GM21528 (cell line): Measurements from ENCODE around the gene PPP6R2.

Source experiments
- ATAC-seq: cut with Tn5 transposase; IDR thresholded peaks from one replicate; pipeline ENCODE4 v1.9.1; 2021; ENCODE audit warnings: mild to moderate bottlenecking, moderate library complexity; ENCODE audit not compliant: unreplicated experiment, low FRiP score

Gene PPP6R2

DNA sequence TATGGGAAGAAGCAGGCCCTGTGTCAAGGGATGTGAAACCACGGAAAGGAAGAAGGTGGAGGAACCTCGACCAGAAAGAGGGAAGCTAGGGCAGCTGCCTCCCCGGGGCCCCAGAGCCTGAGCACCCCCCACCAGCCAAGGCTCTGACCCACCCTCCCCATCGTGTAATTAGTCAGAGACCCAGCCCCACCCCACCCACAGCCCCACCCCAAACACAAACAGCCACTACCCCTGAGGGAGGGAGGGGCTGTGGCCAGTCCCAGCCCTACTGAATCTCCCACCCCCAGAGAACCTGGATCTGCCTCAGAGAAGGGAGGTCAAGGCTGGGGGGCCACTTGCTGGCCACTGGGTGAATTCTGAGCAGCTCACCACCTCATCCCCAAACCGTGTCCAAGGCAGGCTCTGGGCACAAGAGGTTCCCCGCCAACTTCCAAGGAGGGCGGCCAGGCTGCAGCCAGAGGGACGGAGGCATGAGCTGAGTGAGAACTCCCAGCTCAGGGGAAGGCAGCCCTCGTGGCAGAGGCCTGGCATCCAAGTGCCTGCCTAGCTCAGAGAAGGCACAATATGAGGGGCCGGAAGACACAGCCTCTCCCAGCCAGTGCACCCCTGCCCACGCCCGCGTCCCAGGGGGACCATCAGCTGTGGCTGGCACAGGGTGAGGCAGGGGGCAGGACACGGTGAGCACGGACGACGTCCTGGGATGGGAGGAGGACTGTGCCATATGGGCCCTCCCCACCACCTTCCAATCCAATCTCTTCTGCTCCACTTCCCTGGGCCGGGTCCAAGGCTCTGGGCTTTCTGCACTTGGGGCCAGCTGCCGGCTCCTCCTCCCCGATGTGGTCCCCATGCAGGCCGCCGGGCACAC, 38.4 kb upstream of the PPP6R2 start:
- ATAC-seq: no peak

DNA sequence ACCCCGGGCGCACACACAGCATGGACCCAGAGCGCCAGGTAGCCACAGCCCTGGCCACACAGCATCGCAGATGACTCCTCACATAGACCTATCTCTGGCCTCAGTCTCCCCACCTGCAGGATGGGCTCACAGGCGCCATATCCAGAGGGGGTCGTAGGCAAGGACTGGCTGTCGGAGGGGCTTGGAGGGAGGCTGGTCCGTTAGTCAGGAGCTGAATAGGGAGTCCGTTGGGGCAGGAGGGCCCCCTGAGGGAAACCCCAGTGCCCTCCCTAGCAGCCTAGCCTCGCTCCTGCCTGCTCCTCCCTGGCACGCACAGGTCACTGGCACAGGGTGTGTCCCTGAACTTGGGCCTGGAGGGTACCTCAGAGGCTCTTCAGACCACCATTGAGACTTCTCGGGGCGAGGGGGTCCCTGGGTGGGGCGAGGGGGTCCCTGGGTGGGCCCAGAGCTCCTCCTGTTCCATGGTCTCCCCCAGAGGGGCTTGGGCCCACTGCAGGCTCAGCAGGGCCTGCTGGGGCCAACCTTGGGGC, 37.7 kb upstream of the PPP6R2 start:
- no peak for ATAC-seq

DNA sequence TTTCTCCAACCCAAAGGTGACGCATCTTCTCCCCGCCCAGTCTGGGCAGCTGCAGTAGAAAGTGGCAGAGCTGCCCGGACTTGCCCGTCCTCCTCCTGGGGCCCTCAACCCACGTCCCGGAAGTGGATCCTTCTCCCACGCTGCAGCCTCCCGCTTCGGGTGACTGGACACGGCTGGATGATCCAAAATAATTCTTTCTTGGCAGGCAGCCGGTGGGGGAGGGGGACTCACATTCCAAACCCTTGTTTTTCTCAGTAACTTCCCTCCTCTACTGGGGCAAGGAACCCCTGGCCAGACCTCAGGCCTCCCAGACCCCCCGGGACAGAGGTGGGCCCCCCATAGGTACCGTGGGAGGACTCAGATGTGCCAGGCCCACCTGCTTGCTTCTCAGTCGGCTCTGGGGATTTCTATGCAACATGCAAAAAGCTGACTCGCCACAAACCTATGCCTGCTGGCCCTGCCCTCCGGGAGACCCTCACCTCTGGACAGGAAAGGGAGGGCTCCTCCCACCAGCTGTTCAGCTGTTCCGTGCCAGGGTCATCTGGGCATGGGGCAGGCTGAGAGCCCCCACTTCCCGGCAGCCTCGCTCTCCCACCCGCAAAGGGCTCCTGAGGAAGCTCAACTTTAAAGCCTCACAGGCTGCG, 37.1 kb upstream of the PPP6R2 start:
- ATAC-seq: no peak

DNA sequence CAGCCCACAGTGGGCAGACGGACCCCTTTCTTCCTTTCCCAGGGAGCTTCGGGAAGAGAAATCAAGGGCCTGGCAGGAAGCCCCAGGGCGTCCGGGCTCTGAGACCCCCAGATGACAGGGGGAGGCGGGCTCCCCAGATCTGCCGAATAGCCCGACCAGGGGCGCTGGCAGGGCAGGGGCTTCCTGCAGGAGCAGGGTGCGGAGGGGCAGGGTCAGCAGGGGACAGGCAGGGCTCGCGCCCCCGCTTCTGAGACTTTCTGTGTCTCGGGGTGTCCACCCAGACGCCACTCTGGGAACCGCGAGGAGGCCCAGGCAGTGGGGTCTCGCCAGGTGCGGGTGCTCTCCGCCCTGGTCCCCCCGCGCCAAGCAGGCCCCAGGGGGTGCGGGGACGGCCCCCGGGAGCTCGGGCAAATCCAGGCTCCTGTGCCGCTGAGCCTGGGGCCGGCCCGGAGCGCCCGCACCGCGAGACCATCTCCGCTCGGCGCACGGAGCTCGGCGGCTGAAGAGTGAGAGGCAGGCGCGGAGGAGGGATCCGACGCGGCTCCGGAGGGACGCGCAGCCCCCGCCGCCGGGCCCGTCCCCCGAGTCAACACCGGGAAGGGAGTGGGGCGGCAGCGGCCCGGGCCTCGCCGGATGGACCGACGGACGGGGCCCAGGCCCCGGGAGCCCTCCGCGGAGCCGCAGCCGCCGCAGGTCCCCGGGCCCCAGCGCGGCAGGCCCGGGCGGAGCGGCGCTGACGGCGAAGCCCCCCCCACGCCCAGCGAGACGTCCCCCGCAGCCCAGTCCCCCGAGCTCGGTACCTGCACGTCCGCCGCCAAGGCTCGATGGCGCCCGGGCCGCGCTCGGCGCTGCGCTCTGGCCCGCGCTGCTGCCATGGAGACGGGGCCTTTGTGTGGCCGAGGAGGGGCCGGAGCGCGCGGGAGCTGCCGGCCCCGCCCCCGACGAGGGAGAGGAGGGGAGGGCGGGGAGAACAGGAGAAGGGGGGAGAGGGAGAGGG, 36.1 kb upstream of the PPP6R2 start, which contains the start of gene PLXNB2:
Gene PLXNB2, minus strand, starts transcription at position 894 of the 997 bp plus-strand sequence. CDS start 17,062 bp downstream, outside the sequence.
- ATAC-seq: no peak

DNA sequence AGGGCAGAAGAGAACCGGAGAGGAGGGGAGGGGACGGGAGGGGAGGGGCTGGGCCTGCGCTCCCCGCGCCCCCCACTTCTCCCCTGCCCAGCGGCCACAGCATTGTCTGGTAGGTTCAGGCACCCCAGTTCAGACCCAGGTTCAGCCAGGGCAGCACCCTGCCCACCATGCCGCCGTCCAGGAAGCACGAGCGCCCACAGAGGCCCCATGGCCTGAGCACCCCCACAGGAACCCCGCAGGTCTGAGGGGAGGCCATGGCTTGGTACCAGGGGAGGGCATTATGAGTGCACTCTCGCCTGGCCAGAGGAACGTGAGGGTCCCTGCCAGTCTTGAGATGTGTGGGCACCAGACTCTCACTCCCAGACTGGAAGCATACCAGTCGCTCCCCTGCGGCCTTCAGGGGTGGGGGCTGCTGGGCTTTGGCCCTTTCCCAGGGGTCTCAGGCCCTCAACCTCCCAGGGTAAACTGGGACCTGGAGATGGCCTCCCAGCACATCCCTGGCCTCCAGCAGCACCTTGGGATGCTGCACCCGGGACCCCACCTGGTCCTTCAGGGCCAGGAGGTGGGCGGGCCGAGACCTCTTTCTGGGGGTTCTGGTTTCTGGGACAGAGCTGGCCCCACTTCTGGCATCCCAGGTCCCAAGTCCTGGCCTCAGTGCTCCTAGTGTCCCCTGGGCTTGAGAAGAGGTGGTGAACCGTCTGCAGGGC, 35.1 kb upstream of the PPP6R2 start:
- no peak for ATAC-seq

DNA sequence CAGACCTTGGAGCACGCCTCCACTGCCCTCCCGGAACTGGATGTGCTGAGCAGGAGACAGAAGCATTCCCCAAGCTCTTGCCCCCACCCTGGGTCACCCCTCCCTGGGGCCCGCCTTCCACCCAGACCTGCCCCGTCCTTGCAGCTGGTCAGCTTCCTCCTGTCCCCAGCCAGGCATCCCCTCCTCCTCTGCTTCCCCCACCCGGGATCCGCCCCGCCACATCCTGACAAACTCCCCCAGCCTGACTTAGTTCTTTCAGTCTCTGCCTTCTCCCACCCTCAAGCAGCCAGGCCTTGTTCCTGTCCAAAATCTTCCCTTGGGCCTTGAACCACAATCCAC, 34.6 kb upstream of the PPP6R2 start:
- ATAC-seq: no peak

DNA sequence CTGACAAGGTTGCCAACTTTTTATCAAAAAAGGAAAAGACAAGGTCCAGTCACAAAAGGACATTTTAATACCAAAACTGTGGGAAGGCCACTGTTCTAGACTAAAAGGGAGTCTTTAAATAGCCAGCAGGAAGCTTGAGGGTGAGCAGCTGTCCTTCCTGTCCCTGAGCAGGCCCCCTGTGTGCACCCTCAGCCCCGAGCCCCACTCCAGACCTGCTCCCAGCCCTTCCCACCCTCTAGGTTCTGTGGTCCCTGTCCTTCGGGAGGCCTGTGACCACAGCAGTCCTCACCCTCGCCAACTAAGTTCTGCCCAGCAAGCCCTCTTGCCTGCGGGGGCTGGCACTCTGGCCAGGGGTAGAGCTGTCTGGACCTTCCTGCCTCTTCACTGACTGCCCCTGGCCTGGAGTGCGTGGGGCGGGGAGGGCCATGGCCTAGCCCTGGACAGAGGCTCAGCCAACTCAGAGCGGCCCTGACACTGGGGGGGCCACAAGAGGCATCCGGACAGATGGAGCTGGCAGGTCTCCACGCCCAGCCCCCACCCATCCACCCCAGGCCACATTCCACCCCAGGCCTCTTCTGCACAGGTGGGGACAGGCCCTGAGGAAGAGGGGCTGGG, 34.0 kb upstream of the PPP6R2 start:
- ATAC-seq: no peak

DNA sequence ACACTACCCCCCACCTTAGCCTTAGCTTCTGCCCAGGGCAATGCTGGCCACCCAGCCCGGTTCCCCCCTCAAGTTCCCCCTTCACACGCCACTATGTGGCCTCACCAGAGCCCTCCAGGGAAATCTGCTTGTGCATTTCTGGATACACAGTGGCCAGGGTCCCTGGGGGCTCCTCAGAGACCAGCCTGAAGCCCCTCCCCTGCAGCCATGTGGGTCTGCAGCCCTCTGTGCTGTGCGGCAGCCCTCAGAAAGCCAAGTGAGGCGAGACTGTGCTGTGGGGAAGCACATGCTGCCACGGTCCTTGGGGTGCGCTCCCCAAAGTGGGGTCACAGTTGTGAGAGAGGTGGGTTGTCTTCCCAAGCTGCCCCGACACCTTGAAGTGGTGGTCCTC, 33.5 kb upstream of the PPP6R2 start:
- no peak for ATAC-seq

DNA sequence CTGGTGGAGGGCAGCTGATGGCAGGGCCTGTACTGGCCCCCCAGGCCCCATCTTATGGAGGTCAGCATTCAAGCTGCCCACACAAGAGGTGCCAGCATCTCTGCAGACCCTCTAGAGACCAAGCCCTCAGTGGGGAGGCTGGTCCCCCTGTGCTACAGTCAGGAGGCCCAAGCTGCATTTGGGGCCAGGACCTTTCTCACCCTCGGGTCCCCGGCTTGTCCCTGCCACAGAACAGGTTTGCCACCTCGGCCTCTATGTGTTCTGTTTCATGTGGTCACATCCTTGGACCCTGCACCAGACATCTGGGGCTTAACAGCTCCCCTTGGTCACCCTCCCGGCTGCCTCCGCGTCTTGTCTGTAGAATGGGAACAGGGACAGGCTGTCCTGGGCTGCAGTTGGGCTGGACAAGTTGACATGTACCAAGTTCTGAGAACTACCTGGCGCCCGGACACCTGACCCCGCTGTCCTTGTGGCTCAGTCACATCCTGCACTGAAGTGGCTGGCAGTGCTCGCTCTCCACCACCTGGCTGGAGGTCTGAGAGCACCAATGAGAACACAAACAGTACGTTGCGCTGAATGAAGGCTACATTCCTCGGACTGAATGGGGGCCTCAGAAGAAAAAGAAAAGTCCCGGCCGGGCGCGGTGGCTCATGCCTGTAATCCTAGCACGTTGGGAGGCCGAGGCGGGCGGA, 33.0 kb upstream of the PPP6R2 start:
- no peak for ATAC-seq

DNA sequence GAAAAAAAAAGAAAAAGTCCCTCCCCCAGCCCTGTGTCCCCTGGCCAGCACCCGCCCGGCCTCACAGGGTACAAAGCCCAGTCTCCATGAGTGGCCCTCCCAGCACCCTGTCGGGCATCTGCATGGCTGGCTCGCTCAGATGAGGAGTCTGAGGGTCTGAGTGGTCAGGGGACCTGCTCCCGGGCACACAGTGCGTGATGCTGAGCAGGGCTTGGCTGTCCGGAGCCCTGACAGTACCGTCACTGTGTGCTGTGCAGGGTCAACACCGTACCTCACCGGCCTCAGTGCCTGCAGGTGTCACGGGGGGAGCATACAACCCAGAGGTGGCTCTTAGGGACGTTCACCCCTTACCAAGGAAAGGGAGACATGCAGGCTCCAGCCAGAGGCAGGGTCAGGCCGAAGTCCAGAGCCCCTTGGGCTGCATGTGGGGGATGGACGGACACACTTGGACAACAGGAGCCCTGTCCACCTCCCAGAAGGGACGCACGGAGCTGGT, 32.1 kb upstream of the PPP6R2 start:
- ATAC-seq: no peak

DNA sequence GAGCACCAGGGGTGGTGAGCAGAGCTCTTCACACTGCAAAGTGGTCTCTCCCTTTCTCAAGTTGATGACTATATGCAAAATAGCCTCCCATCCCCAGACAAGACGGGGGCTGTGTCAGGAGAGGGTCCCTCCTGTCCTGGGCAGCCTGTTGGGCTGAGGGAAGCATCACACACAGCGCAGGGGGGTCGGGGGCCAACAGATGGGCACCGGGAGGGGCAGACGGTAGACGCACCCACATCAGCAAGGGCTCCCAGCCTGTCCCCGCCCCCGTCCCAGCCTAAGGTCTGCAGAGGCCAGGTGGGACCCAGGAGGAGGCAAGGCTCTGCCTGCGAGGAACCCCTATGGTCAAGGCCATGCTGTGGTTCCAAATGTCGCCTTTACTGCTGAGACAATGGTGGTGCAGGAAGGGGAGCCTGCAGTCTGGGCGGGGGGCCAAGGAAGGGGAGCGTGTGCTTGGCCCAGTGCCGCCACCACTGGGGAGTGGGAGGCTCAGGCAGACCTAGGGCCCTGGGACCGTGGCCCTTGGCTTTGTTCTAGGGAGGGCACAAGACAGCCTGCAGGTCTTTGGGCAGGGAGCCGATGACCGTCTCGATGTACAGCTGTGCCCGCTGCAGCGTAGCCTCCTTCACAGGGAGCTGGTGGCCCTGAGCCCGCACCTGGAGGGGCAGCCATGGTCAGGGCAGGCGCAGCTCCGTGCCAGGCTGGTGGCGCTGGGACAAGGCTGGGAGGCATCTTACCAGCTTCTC, 31.3 kb upstream of the PPP6R2 start:
- ATAC-seq: no peak

DNA sequence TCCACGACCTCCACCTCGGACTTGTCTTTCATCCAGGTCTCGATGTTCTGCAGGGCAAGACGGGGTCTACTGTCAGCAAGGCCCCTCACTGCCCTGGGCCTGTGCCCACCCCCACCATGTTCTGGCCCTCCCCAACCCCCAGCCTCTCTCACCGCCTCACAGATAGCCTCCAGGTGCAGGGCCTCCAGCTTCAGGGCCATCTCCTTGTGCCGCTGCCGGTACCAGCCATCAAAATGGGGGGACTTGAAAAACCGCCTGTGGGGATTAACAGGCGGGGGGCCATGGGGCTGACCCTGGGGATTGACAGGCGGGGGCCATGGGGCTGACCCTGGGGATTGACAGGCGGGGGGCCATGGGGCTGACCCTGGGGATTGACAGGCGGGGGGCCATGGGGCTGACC, 30.8 kb upstream of the PPP6R2 start:
- ATAC-seq: no peak

DNA sequence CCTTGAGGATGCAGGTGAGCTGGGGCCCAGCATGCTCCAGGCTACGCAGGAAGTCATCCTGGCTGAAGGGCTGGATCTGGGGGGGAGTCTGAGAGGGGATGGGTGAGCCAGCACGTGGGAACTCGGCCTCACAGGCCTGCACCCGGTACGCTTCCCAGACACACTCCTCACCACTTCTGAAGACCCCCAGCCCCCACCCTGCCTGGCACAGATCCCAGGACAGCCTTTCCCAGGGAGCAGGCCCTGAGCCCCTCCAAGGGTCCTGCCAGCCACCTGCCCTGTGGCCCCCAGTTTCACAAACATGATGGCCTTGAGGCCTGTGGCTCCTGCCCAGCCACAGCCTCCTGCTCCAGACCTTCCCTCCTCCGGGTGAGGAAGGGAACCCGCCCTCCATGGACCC, 30.1 kb upstream of the PPP6R2 start:
- no peak for ATAC-seq

DNA sequence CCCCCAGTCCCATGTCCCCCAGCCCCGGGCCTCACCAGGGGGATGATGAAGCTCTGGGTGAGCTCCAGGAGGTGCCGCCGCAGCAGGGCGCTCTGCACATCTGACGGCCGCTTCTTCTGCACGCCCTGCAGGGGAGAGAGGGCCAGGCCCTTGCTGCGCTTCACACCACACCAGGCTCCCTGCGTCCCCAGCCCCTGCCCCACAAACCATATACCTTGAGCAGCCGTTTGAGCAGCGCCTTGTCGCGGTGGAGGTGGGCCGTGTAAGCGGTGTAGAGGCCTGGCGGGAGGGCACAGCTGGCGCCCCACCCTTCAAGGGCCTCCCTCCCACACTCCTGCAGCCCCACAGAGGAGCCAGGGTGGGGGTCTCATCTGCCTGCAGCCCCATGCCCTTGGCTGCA, 29.5 kb upstream of the PPP6R2 start:
- ATAC-seq: no peak

DNA sequence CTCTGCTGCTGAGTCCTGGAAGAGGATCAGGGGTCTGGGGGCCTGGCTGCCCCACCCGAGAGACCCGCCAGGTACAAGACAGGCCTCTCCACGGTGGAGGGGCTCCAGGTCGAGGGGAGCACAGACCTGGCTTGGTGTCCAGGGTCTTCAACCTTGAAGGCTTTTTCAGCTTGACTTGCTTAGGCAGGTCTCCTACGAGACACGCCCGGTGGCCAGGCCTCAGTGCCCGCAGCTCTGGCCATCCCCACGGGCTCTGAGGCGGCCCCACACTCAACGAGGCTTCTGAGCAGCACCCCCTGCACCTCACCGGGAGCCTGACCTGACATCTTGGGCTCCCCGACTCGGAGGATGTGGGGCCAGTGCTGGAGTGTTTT, 29.1 kb upstream of the PPP6R2 start:
- ATAC-seq: no peak

DNA sequence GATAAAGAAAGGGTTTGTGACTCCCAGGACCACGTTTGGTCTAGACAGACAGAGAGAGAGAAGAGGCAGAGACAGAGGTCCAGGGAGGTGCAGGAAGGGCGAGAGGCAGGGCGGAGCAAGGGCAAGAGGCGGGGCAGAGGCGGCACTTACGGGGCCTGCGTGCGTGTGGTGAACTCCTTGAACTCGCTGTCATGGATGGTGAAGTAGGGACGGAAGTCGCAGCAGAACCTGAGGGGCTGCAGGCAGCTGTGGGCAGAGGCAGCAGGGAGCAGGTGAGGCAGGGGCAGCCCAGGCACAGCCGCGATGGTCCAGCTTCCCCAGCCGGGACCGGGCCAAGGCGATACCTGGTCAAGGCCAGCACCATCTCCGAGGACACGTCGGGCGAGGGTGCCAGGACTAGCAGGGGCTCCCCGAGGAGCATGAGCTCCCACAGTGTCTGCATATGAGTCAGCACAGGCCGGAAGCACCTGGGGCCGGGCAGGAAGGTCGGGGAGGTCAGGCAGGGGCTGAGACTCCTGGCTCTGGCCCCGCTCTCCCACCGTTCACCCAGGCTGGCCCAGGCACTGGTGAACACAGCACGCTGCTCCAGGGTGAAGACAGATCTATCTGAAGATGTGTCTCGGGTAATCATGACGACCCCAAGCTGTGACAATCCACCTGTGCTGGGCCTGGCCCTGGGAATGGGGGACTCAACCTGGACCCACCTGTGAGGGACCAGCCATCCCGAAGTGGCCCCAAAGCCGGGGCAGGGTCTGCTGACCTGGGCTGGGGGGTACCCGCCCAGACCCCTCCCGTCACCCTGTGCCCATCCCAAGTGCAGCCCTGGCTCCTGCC, 28.5 kb upstream of the PPP6R2 start:
- peak; percentile 67 for ATAC-seq
